HG03039 (cell line): ENCODE results near the gene B4GALT2.
A peak's percentile ranks its signal among the peaks of the same experiment; 100 is the strongest.

ENCODE experiments used
- ATAC-seq: cut with Tn5 transposase; IDR thresholded peaks from one replicate; pipeline ENCODE4 v1.9.1; 2021; ENCODE audit warnings: mild to moderate bottlenecking, moderate library complexity; ENCODE audit not compliant: unreplicated experiment

Gene B4GALT2

GRCh38 chr1:44025816-44026215 lies 46.8 kb downstream of the B4GALT2 start:
- no peak for ATAC-seq

GRCh38 chr1:44027320-44027719 lies 48.3 kb downstream of the B4GALT2 start:
- ATAC-seq: no peak

DNA sequence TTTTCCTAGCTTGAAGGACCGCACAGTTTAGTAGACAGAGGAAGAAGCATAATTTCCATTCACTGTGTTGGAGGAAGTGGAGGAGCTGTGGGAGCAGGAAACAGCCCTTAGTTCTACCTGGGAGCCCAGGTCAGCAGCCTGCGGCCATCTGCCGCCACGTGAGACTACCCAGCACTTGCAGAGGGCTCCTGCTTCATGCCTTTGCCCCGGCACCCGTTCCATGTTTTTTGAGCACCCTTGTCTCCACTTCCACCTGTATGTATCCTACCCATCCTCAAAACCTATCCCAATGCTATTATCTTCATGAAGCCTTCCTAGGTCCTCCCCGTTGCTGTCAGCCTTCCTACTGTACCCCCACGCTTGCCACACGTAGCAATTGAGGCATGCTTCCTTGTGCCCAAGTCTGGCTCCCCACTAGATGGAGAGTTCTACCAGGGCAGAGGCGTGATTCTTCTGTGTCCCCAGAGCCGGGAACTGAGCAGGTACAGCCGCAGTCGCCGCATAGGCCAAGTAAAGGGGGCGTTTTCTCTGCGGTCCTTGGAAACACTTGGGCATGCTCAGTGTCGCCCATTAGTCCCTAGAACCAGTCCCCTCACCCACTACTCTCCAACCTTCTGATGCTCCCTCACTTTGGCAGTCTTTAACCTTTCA lies 50.4 kb downstream of the B4GALT2 start:
- no peak for ATAC-seq

DNA sequence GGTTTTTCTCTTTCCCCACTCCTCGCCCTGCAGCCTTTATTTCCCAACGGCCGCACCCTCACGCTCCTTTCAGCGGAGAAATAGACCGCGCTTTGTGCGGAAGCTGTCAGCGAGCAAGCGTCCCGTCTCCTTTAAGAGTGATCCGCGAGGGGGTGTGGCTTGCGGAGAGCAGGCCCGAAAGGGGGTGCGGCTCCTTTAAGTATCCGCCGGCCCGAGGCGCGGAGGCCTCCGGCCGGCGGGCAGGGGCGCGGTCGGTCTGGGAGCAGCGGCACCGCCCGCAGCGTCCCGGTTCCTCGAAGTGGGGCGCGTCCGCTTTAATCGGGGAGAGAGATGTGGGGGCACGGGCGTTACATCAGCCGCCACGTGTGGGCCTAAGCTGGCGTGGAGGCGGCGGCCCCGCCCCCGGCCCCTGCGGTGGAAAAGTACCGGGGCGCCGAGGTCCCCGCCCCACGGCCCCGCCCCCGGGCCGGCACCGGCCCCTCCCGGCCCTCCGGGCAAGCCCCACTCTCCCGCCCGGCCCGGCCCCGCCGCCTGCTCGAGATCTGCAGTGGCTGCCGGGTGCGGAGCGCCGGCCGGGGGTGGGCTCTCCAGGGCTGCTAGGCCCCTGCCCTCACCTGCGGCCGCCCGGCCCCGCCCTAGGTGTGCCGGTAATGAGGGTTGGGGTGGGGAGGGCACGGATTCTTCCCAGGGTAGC lies 51.0 kb downstream of the B4GALT2 start:
- peak; percentile 74 for ATAC-seq

DNA sequence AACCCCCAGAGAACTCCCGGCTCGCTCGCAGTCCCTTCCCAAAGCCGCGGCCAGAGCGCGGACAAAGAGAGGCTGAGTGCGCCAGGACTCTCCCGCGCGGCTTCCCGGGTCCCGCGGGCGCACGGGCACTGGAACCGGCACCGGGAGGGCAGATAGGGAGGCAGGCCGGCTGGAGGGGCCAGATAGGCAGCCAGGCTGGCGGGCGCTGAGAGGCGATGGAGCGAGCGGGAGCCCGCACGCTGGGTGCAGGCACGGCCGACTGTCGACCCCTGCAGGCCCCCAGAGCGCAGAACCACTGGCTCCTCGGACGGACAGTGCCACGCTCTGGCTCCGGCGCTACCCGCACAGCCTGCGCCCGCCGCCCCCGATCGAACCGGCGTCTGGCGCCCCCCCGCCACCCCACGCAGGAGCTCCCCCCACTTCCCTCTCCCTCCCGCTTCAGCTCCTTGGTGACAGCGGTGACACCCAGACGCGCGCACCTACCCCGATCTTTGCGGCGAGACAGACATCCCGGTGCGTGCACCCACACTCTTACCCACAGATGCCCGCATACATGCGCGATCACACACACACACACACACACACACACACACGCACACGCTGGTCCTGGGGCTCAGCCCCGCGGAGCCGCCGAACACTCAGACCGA lies 51.7 kb downstream of the B4GALT2 start:
- peak; percentile 11 for ATAC-seq

GRCh38 chr1:44031252-44032169 lies 52.5 kb downstream of the B4GALT2 start, which contains the start of gene SLC6A9:
TSS of gene SLC6A9 (minus strand) at chr1:44031462. CDS start at chr1:44024277, 7,185 bp downstream.
- no peak for ATAC-seq

DNA sequence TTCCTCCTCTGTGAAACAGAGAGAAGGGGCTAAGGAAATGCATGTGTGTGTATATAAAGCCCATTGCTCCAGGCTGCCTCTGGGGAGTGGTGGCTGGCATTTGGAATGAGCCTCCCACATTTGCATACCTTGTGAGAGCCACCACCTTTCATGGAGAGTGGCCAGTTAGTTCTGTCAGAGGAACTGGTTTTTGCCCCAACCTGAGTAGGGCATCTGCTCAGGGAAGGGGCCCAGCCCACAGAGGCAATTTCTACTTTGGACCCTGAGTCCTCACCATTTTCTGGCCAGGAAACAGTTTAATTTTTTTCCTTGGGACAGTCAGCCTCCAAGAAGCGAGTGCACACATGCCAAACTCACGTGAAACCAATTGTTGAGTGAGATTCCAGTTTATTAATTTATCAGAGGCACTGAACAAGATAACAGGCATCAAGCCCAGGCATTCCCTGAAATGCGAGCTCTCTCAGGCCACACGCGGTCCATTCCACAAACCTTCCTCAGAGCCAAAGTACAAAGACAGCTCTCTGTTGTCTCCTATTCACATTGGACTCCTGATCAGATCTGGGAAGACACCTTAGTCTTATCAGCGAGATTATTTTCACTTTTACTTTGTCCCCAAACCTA lies 53.3 kb downstream of the B4GALT2 start:
- no peak for ATAC-seq

DNA sequence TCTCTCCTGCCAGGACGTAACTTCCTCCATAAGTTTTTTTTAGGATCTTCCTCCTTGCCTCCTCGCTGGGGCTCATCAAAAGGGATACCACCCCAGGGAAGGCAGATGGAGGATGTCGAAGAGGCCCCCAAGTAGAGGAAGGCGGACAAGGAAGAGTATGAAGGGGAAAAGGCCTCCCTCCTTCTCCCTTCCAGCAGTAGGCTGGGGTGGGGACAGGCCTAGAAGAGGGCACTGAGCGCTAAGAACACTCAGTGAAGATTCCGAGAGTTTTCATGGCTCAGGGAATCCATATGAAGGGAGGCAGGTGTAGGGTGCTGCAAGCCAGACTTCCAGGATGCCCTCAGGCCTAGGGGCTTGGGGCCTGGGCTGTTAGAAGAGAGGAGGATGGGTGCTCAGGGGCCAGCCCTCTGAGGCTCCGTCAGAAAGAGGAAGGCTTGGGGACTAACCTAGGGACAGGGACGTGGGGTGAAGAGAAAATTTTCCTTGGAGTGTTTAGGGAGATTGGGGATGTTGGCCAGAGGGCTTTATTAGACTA lies 54.1 kb downstream of the B4GALT2 start:
- no peak for ATAC-seq

GRCh38 chr1:44033756-44034155 lies 54.7 kb downstream of the B4GALT2 start:
- no peak for ATAC-seq

DNA sequence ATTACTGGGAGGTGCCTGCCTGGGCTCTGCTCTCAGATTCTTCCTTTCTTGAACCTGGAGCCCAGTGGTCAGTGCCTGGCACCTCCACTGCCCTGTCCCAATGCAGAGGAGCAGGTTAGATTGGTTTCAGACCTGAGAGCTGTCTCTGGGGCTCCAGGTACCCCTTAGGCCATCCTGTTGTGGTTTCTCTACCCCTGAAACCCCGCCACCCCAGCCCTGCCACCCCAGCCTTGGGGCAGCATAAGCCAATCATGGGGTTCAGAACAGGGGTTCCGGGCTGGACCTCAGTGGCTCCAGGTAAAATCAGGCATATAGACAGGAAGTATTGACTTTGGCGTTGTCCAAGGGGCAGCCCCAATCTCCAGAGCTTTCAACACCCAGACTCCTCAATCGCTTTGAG lies 55.4 kb downstream of the B4GALT2 start:
- no peak for ATAC-seq

DNA sequence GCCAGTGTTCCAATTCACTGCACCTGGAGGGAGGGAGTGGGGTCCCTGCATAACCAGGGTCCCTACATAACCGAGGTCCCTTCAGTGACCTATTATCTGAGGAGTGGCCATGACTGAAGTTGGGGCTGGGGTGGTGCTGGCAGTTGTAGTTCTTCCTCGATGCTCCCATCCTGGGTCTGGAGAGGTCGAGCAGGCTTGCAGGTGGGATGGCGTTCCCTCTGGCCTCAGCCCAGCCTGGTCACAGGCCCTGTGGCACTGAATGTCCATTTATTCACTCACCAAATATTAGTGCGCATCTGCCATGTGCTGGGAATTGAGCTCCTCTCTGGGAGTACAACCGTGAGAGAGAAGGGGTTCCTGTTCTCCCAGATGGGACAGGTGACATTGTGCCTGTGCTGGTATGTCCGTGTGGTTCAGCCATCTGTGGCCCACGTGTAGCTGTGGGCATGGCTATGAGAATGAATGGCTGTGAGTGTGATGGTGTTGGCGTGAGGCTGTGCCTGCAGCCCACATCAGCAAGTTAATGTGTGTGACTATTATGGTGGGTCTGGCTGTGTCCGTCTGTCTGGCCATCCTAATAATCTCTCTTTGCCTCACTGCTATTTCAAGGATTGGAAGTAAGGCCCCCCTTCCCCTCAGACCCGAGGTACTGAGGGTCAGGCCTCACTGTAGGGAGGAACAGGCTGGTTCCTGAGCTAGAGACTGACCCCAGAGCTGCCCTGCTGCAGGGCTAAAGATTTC lies 56.1 kb downstream of the B4GALT2 start:
- ATAC-seq: no peak

- no peak for ATAC-seq
Observed at GRCh38 chr1:44035726-44036408, 56.9 kb downstream of the B4GALT2 start.

DNA sequence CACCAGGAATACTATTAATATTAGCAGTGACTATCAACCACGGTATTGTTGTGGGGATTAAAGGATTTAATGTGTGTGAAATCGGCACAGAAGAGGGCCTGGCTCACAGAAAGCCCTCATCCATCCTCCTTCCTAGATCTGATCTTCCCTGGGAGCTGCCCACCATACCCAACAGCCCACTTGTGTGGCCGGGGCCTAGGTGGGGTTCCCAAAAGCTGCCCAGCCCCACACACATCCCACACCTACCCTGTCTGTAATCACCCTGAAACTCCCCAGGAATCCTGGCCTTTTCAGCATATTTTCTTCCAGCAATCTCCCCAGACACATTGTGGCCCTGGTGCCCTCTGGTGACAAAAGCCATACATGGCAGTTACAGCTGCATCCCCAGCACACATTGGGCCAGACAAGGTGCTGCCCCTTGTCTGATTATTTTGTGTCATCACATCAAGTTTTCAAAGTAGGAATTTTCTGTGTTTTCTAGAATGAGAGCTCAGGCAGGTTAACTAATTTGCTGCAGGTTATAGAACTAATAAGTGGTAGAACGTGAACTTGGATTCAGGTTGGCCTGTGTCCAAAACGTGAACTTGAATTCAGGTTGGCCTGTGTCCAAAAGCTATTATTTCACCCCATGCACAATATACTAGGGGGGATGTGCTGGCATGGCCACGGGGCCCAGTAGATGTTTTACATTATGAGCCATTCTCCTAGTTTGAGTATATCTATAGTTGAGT lies 57.6 kb downstream of the B4GALT2 start:
- no peak for ATAC-seq

GRCh38 chr1:44037154-44037553 lies 58.1 kb downstream of the B4GALT2 start:
- ATAC-seq: no peak

GRCh38 chr1:44038876-44039657 lies 60.1 kb downstream of the B4GALT2 start:
- ATAC-seq: no peak

DNA sequence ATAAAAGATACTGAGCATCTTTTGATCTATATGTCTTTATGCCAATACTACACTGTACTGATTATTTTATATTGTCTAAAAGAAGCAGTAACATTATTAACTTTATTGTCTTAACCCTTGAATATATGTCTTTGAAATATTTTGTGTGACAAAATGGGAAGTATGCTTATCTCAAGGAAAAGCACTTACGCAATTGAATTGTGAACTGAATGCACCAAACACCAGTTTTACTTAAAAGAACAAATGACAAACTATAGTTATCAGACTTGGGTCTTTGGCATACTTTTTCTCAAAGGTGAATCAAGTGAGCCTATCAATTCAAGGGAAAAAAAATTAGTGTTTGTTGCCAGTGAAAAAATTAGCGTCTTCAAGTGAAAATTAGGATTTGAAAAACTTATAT lies 61.4 kb downstream of the B4GALT2 start:
- no peak for ATAC-seq
